ENCODE data around the gene PTPN14. TPM values are rescaled to one million over a fixed set of nuclear protein-coding genes. Genes with fewer than 3 reads are reported as not detected.

The PTPN14 gene
- total RNA-seq: 72.3 and 104 TPM in 2 replicates

GRCh38 chr1:214551436-214552173 lies at the start of gene PTPN14:
Gene PTPN14, minus strand, starts transcription at chr1:214551602. Its CDS starts 86,799 bp downstream, at chr1:214464803.

Other genes starting within 250 kb of the PTPN14 start
- 6.6 and 16.6 TPM in 2 replicates for gene CENPF, start 51.6 kb upstream of the PTPN14 start, total RNA-seq